ENCODE data around the gene PRKAB2. TPM values are rescaled to one million over a fixed set of nuclear protein-coding genes. Genes with fewer than 3 reads are reported as not detected.

Gene PRKAB2
- total and polyA plus RNA-seq, 9 of the 15 experiments (the other 6 are each of a cell fraction or from before 2014, with no cell fraction given) = 2.3 to 20.8 (median 7.9) TPM

DNA sequence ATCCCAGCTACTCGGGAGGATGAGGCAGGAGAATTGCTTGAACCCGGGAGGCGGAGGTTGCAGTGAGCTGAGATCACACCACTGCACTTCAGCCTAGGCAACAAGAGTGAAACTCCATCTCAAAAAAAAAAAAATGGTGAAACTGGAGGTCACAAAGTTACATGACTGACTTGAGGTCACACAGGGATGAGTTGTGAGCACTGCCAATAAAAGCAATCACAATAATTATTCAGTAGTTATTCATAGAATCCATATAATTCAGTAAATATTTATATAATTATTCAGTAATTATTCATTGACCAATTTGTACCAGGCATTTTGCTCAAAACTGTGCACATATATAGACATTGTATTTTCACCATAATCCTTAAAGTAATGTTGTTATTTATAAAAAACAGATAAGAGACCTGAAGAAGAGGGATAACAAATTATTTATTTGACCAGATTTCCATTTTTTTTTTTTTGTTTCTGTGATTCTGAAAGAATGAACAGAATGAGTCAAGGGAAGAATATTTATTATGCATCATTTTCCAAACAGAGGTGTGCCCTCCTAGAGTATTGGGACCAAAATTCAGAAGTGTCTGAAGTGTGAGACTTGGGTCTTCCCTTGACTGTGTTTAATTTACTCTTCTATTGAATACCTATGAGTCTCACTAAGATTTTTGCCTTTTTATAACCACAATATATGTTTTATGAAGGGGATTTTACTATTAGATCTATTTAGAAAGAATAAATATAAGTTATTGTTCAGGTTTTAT lies 43.0 kb downstream of the PRKAB2 start:
- intact Hi-C loops (cut with micrococcal nuclease) = no loop called here
- in situ Hi-C loops (cut with MboI) = no loop called here
- whole genome bisulfite sequencing (ENCODE audit: insufficient coverage, low coverage, missing lambda C conversion rate) = 7% methylated on average over 3 of the region's 3 CpGs
- DNase-seq (ENCODE audit: extremely low read depth in 1 of 4, low spot score in 3 of 4) (no peak), ATAC-seq (no peak), FAIRE-seq (no peak)
- no peaks in the 10 kb centered on the region for H3K79me2 ChIP-seq (ENCODE audit: control insufficient read depth, insufficient read depth, low read length)
- H4K20me1 ChIP-seq (replicated peaks; ENCODE audit: control insufficient read depth, insufficient read depth, low read length) = no peaks in the 10 kb centered on the region; the same call in 1 of the 2 replicates
- H3K9ac ChIP-seq (ENCODE audit: insufficient read depth in 1 of 2, low read depth in 2 of 2, low read length in 2 of 2) = no peak overlapping the region
- peaks cover 5 to 7% of the 10 kb centered on the region in 2 experiments; a peak in 4 of 5 replicates for H3K27me3 ChIP-seq (ENCODE audit: control insufficient read depth in 2 of 2, insufficient read depth in 2 of 2, low read length in 2 of 2)
- no peak overlapping the region for H3K4me3 ChIP-seq
- H3K9me1 ChIP-seq (ENCODE audit: control insufficient read depth, insufficient read depth, low read length) = no peaks in the 10 kb centered on the region
- no peaks in the 10 kb centered on the region; a peak in 1 of 5 replicates for H3K4me1 ChIP-seq (replicated peaks in 1 of 2; ENCODE audit: control insufficient read depth in 2 of 2, insufficient read depth in 2 of 2, low read length in 2 of 2)
- no peak overlapping the region for H2AFZ ChIP-seq (ENCODE audit: low read depth, low read length)
- H3K4me2 ChIP-seq (ENCODE audit: insufficient read depth, low read length) = no peak overlapping the region
- no peaks in the 10 kb centered on the region for H3K9me3 ChIP-seq (replicated peaks; ENCODE audit: control insufficient read depth, insufficient read depth, low read depth, low read length)
- H3K27ac ChIP-seq (ENCODE audit: extremely low read depth, low read depth, low read length) = no peak overlapping the region
- H3K36me3 ChIP-seq (ENCODE audit: control insufficient read depth, insufficient read depth, low read length) = no peaks in the 10 kb centered on the region
- ChIA-PET POLR2A (no interaction called here), CTCF (ENCODE audit: low intra/inter-chr PET ratio) (no interaction called here)
- TF ChIP-seq, protein P1, sequence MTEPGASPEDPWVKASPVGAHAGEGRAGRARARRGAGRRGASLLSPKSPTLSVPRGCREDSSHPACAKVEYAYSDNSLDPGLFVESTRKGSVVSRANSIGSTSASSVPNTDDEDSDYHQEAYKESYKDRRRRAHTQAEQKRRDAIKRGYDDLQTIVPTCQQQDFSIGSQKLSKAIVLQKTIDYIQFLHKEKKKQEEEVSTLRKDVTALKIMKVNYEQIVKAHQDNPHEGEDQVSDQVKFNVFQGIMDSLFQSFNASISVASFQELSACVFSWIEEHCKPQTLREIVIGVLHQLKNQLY (CRISPR knock-in tag; conservative IDR thresholded peaks at IDR 0.05) = no peak
- TF ChIP-seq, protein P2, sequence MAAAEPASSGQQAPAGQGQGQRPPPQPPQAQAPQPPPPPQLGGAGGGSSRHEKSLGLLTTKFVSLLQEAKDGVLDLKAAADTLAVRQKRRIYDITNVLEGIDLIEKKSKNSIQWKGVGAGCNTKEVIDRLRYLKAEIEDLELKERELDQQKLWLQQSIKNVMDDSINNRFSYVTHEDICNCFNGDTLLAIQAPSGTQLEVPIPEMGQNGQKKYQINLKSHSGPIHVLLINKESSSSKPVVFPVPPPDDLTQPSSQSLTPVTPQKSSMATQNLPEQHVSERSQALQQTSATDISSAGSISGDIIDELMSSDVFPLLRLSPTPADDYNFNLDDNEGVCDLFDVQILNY (CRISPR knock-in tag; IDR thresholded peaks at IDR 0.05) = no peak
- TF ChIP-seq RBFOX2 (IDR thresholded peaks at IDR 0.05; ENCODE audit: low read depth, low read length) (no peak), ZNF146 (CRISPR knock-in tag; IDR thresholded peaks at IDR 0.05; ENCODE audit: unreplicated experiment) (no peak), ZNF121 (CRISPR knock-in tag; conservative IDR thresholded peaks at IDR 0.05) (no peak), HNRNPLL (IDR thresholded peaks at IDR 0.05; ENCODE audit: low read depth, low read length, poor library complexity, severe bottlenecking) (no peak), TCFL5 (CRISPR knock-in tag; conservative IDR thresholded peaks at IDR 0.05) (no peak), NR2F6 (CRISPR knock-in tag; IDR thresholded peaks at IDR 0.05) (no peak), NR2C1 (IDR thresholded peaks at IDR 0.05) (no peak), NR2C1 (tag; IDR thresholded peaks at IDR 0.05) (no peak), MXI1 (IDR thresholded peaks at IDR 0.05; ENCODE audit: low read depth, low read length) (no peak), ZNF212 (CRISPR knock-in tag; IDR thresholded peaks at IDR 0.05) (no peak), MAZ (CRISPR knock-in tag; conservative IDR thresholded peaks at IDR 0.05 in 1 of 2, IDR thresholded peaks at IDR 0.05 in 1 of 2) (no peak)
- TF ChIP-seq, protein P3, sequence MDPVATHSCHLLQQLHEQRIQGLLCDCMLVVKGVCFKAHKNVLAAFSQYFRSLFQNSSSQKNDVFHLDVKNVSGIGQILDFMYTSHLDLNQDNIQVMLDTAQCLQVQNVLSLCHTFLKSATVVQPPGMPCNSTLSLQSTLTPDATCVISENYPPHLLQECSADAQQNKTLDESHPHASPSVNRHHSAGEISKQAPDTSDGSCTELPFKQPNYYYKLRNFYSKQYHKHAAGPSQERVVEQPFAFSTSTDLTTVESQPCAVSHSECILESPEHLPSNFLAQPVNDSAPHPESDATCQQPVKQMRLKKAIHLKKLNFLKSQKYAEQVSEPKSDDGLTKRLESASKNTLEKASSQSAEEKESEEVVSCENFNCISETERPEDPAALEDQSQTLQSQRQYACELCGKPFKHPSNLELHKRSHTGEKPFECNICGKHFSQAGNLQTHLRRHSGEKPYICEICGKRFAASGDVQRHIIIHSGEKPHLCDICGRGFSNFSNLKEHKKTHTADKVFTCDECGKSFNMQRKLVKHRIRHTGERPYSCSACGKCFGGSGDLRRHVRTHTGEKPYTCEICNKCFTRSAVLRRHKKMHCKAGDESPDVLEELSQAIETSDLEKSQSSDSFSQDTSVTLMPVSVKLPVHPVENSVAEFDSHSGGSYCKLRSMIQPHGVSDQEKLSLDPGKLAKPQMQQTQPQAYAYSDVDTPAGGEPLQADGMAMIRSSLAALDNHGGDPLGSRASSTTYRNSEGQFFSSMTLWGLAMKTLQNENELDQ (CRISPR knock-in tag; IDR thresholded peaks at IDR 0.05; ENCODE audit: borderline replicate concordance) = no peak
- TF ChIP-seq, protein P4, sequence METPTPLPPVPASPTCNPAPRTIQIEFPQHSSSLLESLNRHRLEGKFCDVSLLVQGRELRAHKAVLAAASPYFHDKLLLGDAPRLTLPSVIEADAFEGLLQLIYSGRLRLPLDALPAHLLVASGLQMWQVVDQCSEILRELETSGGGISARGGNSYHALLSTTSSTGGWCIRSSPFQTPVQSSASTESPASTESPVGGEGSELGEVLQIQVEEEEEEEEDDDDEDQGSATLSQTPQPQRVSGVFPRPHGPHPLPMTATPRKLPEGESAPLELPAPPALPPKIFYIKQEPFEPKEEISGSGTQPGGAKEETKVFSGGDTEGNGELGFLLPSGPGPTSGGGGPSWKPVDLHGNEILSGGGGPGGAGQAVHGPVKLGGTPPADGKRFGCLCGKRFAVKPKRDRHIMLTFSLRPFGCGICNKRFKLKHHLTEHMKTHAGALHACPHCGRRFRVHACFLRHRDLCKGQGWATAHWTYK (CRISPR knock-in tag; IDR thresholded peaks at IDR 0.05) = no peak
- BruUV-seq (replicated peaks) = no TSS peak
